GM19025 (cell line): ENCODE results near the gene ANTKMT.

Experiments
- ATAC-seq: cut with Tn5 transposase; IDR thresholded peaks from one replicate; pipeline ENCODE4 v1.9.1; 2021; ENCODE audit warnings: mild to moderate bottlenecking, low read depth, moderate library complexity; ENCODE audit not compliant: unreplicated experiment

Gene ANTKMT

DNA sequence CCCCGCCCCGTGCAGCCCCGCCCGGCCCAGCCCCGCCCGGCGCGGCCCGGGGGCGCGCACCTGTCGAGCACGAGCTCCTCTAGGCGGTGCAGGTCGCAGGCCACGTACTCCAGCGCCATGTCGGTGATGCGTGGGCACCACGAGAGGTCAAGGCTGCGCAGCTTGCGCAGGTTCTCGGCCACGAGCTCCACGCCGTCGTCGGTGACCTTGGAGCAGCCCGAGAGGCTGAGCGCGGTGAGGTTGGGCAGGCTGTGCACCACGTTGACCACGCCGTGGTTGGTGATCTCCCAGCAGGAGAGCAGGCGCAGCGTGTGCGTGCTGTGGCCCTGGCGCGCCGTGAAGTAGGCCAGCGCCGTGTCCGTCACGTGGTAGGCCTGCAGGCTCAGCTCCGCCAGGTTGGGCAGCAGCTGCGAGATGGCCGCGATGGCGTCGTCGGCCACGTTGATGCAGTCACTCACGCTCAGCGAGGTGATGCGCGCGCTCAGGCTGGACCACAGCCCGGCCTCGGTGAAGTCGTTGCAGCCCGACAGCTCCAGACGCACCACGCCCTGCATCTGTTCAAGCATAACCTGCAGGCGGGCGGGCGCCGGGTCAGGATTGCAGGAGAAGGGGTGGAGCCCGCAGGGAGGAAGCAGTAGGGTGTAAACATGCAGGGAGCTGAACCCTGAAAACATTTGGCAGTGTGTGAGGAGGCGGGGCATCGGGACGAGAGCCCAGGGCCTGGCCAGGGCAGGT, 25.4 kb upstream of the ANTKMT start:
- ATAC-seq = no peak

DNA sequence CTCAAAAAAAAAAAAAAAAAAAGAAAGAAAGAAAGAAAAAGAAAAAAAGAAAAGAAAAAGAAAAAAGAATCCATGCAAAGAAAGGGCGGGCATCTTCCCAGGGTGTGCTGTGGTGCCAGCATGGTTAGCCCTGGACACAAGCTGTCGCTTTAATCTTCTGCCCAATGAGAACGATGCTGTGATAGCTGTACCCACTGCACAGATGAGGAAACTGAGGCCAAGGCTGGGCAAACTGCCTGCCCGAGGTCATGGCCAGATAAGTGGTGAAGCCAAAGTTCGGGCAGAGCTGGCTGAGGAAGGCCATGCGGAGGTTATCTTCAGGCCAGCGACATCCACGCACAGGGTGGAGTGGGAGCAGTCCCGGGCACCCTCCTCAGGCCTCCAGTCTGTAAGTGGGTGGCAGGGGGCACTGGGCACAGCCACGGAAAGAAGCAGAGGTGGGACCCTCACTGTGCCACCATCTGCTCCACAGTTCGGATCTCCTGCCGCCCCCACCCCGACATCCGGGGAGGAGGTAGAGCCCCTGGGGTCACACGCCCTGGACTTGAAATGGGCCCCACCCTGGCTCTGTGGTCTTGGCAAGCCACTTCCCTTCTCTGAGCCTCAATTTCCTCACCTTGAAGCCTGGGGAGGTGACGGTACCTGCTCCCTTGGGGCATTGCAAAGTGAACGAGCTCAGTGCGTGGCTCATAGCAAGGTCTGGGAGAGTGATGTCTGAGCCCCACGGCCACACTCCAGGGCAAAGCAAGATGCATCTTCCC, 21.9 kb upstream of the ANTKMT start:
- no peak for ATAC-seq

GRCh38 chr16:700684-701584, 20.0 kb upstream of the ANTKMT start:
- ATAC-seq = no peak

GRCh38 chr16:702341-702740, 18.6 kb upstream of the ANTKMT start:
- no peak for ATAC-seq

DNA sequence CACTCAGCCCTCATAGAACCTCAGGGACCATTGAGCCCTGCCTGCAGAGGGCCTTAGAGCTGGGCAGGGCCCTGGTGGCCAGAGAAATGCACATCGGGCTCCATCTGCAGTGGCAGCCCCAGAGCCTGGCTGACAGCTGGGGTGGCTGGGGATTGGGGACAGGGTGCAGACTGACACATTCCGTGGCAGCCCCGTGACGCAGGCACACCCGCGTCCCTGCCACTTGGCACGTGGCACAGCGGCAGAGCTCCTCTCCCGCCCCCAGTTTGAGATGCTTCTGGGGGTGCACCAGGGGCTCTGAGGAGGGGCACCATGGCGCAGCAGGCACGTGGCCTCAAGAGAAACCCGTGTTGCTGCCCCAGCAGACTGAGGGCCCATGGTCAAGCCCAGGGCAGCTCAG, 17.5 kb upstream of the ANTKMT start:
- no peak for ATAC-seq

DNA sequence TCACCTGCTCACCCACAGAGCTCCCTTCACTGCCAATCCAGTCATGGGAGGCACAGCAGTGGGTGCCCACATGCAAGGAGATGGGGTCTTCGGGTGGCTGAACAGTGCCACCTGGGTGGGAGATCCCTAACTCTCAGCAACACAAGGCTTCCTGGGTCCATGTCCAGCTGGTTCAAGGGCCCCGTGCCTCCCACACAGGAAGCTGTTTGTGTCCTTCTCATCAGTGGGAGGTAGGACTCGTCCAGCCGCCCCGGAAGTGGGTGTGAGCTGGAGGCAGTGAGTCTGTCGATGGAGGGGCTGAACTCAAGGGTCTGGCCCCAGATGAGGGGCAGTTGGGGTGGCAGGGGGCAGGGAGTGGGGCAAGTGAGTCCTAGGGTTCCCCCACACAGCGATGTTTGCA, 16.9 kb upstream of the ANTKMT start:
- no peak for ATAC-seq

- ATAC-seq = no peak
Observed at GRCh38 chr16:704552-705380, 16.2 kb upstream of the ANTKMT start.

DNA sequence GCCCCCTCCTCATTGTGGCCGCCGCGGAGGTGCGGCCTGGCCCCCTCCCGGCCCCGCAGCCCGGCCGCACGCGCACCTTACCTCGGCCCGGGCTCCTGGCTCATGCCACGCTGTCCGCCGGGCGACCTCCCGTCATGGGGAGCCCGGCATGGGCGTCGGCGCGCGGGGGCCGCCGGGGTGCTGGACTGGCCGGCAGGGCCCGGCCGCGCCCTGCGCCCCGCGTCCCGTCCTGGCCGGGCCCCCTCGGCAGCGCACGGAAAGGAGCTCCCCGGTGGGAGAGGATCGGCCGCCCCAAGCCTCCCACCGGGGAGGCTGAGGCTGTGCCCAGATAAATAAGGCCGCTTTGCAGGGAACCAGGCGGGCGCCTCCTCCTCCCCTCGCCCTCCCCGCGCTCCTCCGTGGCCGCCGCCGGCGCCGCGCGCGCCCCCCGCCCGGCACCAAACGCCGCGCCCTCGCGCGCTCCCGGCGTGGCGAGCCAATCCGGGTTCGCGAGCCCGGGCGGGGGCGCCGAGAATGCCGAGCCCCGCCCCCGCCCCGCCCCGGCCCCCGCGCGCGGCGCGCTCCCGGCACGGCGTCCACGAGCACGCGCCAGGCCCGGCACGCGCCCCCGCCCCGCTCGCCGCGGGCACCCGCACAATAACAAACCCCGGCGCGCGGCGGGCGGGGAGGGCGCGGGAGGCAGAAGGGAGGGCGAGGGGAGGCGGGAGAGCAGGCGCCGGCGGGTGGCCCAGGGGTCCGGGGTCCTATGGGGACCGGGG, 15.3 kb upstream of the ANTKMT start, which contains the start of gene FBXL16:
Gene FBXL16 (minus strand): TSS at position 371 of the 758 bp plus-strand sequence. CDS start 8,396 bp downstream, outside the sequence.
- no peak for ATAC-seq

GRCh38 chr16:706189-707061, 14.5 kb upstream of the ANTKMT start:
- ATAC-seq = no peak

DNA sequence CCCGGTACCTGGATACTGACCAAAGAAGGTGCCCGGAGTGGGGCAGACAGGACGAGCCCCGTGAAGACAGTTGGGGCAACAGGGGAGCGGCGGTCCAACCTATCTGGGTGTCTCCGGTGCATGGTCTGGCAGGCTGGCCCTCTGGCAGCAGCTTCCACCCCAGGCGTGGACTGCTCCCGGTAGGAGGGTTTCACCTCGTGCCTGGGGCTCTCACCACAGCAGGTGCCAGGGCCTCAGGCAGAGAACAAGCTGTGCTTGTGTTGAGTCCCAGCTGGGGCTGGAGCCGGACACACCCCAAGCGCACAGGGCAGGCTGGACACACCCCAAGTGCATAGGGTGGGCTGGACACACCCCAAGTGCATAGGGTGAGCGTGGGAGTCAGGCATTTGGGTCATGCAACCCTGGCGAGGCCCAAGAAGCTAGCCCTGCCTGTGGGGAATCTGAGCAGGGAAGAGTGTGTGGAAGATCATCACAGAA, 13.8 kb upstream of the ANTKMT start:
- no peak for ATAC-seq

GRCh38 chr16:708019-708418, 12.9 kb upstream of the ANTKMT start:
- no peak for ATAC-seq

DNA sequence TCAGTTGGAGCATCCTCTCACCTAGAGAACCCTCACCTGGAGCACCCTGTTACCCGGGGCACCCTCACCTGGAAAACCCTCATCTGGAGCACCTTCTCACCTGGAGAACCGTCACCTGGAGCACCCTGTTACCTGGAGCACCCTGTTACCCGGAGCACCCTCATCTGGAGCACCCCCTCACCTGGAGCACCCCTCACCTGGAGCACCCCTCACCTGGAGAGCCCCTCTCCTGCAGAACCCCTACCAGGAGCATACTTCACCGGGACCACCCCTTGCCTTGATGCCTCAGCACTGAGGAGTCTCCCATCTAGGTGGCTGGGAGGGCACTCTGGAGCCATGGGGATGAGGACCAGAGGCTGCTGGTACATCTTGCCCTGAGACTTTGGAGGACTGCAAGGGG, 12.0 kb upstream of the ANTKMT start:
- ATAC-seq = no peak

DNA sequence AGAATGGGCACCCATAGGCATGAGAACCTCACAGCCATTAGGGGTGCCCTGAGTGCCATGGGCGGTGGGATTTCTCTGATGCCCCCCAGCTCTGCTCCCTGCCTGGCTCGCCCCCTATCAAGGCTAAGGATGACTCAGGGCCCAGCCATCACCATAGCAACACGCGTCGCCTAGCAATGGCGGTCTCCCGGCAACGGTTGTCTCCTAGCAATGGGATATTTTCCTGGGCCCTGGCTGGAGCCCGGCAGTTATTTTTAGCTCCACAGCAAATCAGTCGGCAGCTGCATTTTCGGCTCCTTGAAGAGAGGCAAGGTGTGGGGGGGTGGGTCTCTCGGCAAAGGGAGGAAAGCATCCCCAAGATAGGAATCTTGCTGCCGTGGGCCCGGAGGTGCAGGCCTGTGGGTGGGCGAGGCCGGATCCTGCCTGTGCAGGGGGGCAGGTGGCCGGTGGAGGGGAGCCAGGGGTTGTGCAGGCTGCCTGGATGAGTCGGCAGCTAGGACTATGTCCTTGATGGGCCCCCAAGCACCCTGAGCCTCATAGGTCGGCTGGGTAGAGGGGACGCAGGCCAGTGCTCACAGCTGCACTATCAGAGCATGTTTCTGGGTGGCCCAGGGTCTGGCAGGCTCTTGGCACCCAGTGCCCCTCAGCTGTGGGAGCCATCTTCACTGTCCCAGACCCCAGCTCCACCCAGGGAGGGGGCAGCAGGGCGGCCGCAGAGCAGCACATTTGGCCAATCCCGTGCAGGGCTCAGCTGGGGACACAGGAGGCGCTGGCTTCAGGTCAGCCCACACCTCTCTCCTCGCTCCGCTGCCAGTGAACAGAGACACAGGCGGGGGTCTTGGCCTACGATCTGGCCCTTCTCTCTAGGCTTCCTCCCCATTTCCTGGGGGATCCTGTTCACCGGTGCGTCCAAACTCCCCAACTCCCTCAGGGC, 11.1 kb upstream of the ANTKMT start:
- no peak for ATAC-seq

GRCh38 chr16:710500-711075, 10.4 kb upstream of the ANTKMT start:
- no peak for ATAC-seq

DNA sequence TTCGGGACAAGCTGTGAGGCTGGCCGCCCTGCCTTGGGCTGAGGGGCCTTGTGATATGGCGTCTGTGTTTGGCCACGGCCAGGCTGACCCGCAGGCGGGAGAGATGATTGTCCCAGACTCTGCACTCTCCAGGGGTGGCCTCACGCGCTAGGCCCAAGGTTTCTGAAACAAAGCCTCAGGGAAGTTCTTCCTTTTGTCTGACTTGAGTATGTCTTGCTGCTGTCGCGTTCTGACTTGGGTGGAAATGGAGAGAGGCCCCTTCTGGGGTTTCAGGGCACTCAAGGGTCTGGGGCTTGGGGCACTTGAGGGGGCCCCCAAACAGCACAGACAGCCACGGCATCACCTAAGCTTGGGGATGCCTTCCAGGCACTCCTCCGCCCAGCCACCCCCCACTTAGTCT, 9.9 kb upstream of the ANTKMT start:
- no peak for ATAC-seq

- ATAC-seq = no peak
Observed at GRCh38 chr16:711548-712320, 9.2 kb upstream of the ANTKMT start.
